Left renal cortex interstitium (tissue), 4 donors: ENCODE results near the gene USP17L11. TPM values are rescaled to one million over a fixed set of nuclear protein-coding genes. Genes with fewer than 3 reads are reported as not detected.

Experiments
- polyA plus RNA-seq, 4 donors: library from polyadenylated mRNA; unstranded; fragments of 120-200 nt; gene quantifications; one replicate each; pipeline ENCODE4 v1.2.1, GENCODE V29; 2013; ENCODE audit not compliant: insufficient read length in 4 of 4

The USP17L11 gene
- polyA plus RNA-seq, 4 donors = not detected

Other genes starting within 250 kb of the USP17L11 start
- under 1 TPM in 1 of 4 donors, not detected in 3; 0.06 TPM for gene FAM90A26, start 45.0 kb upstream of the USP17L11 start, polyA plus RNA-seq
- gene USP17L10, start 4.7 kb upstream of the USP17L11 start, polyA plus RNA-seq = not detected
- gene USP17L12, start 4.7 kb downstream of the USP17L11 start, polyA plus RNA-seq = not detected
- gene USP17L13, start 9.5 kb downstream of the USP17L11 start, polyA plus RNA-seq = not detected
- not detected for gene USP17L15, start 19.0 kb downstream of the USP17L11 start, polyA plus RNA-seq
- not detected for gene USP17L17, start 28.5 kb downstream of the USP17L11 start, polyA plus RNA-seq
- gene USP17L18, start 33.2 kb downstream of the USP17L11 start, polyA plus RNA-seq = not detected
- gene USP17L19, start 38.0 kb downstream of the USP17L11 start, polyA plus RNA-seq = not detected
- gene USP17L20, start 42.7 kb downstream of the USP17L11 start, polyA plus RNA-seq = not detected
- gene USP17L21, start 47.5 kb downstream of the USP17L11 start, polyA plus RNA-seq = not detected
- under 1 TPM in 1 of 4 donors, not detected in 3; 0.13 TPM for gene USP17L22, start 52.2 kb downstream of the USP17L11 start, polyA plus RNA-seq
- gene USP17L24, start 109.8 kb downstream of the USP17L11 start, polyA plus RNA-seq = not detected
- not detected for gene USP17L25, start 114.5 kb downstream of the USP17L11 start, polyA plus RNA-seq
- not detected for gene USP17L26, start 119.3 kb downstream of the USP17L11 start, polyA plus RNA-seq
- not detected for gene USP17L5, start 124.0 kb downstream of the USP17L11 start, polyA plus RNA-seq
- not detected for gene USP17L27, start 128.7 kb downstream of the USP17L11 start, polyA plus RNA-seq
- not detected for gene USP17L28, start 133.5 kb downstream of the USP17L11 start, polyA plus RNA-seq
- gene USP17L29, start 138.2 kb downstream of the USP17L11 start, polyA plus RNA-seq = not detected
- gene USP17L30, start 147.7 kb downstream of the USP17L11 start, polyA plus RNA-seq = not detected
- gene DEFB131A, start 229.0 kb downstream of the USP17L11 start, polyA plus RNA-seq = not detected